WTC11 (cell line): Measurements from ENCODE around the gene SIGLEC11. TPM values are rescaled to one million over a fixed set of nuclear protein-coding genes. Genes with fewer than 3 reads are reported as not detected.

Experiments used
- ATAC-seq: fragments of 200-7000 bp; cut with Tn5 transposase; 2 replicates; pipeline ENCODE4 v1.10.0; 2021; ENCODE audit warnings: mild to moderate bottlenecking, moderate library complexity
- CTCF ChIA-PET: fragments of 300-600 bp; sonication (Branson Sonifier 250); formaldehyde crosslinking; loops from one replicate; lab custom pipeline; 2021; ENCODE audit warnings: antibody characterized with exemption; lab: Charles Lee
- POLR2A ChIA-PET: fragments of 350-600 bp; sonication (Branson Sonifier 250); formaldehyde crosslinking; loops from one replicate; lab custom pipeline; 2021; ENCODE audit warnings: antibody characterized with exemption; lab: Charles Lee
- DNase-seq: peaks from one replicate; pipeline ENCODE4 v3.0.0; 2021; ENCODE audit warnings: low spot score
- H3K27ac Mint-ChIP-seq: 2 replicates; pipeline ENCODE4 v1.8.0; 2021; ENCODE audit warnings: mixed read lengths
- H3K27me3 Mint-ChIP-seq: 2 replicates; pipeline ENCODE4 v1.8.0; 2021; ENCODE audit warnings: low read depth, mild to moderate bottlenecking, moderate library complexity, mixed read lengths
- H3K36me3 Mint-ChIP-seq: 2 replicates; pipeline ENCODE4 v1.8.0; 2021; ENCODE audit warnings: mixed read lengths
- H3K4me1 Mint-ChIP-seq: 2 replicates; pipeline ENCODE4 v1.8.0; 2022; ENCODE audit warnings: mixed read lengths
- H3K4me3 Mint-ChIP-seq: 2 replicates; pipeline ENCODE4 v1.8.0; 2021; ENCODE audit warnings: mild to moderate bottlenecking, moderate library complexity, mixed read lengths
- H3K9me3 Mint-ChIP-seq: 2 replicates; pipeline ENCODE4 v1.8.0; 2021; ENCODE audit warnings: mixed read lengths
- AFF4 ChIP-seq: sonication (generic); formaldehyde crosslinking; IDR thresholded peaks from 2 replicates; pipeline ENCODE4 v1.8.1; 2023; ENCODE audit warnings: mild to moderate bottlenecking, missing genetic modification reagents, borderline replicate concordance
- CBFB ChIP-seq: sonication (generic); formaldehyde crosslinking; IDR thresholded peaks from 2 replicates; pipeline ENCODE4 v1.8.1; 2022; ENCODE audit warnings: mild to moderate bottlenecking, low read depth, missing genetic modification reagents
- E2F4 ChIP-seq: sonication (generic); formaldehyde crosslinking; IDR thresholded peaks from 2 replicates; pipeline ENCODE4 v1.8.1; 2022; ENCODE audit warnings: low read depth, mild to moderate bottlenecking, moderate library complexity, missing genetic modification reagents, borderline replicate concordance
- ESRRA ChIP-seq: sonication (generic); formaldehyde crosslinking; IDR thresholded peaks from 2 replicates; pipeline ENCODE4 v1.8.1; 2022; ENCODE audit warnings: mild to moderate bottlenecking, missing genetic modification reagents, borderline replicate concordance
- GTF2I ChIP-seq: fragments of 250-450 bp; sonication (Bioruptor Pico); conservative IDR thresholded peaks from 2 replicates; pipeline ENCODE4 v1.4.0; 2021; ENCODE audit warnings: mild to moderate bottlenecking
- JUN ChIP-seq: sonication (generic); formaldehyde crosslinking; IDR thresholded peaks from 2 replicates; pipeline ENCODE4 v1.8.0; 2023; ENCODE audit warnings: mild to moderate bottlenecking, missing genetic modification reagents
- KAT7 ChIP-seq: sonication (generic); formaldehyde crosslinking; IDR thresholded peaks from 2 replicates; pipeline ENCODE4 v1.8.1; 2023; ENCODE audit warnings: missing genetic modification reagents, mild to moderate bottlenecking, borderline replicate concordance
- MXD4 ChIP-seq: fragments of 250-450 bp; sonication (Bioruptor Pico); IDR thresholded peaks from 2 replicates; pipeline ENCODE4 v1.8.0; 2021; ENCODE audit warnings: mild to moderate bottlenecking, moderate library complexity, borderline replicate concordance
- ZMAT4 ChIP-seq: fragments of 250-450 bp; sonication (Bioruptor Pico); IDR thresholded peaks from 2 replicates; pipeline ENCODE4 v1.9.0; 2021; ENCODE audit warnings: mild to moderate bottlenecking
- ZNF232 ChIP-seq: sonication (generic); formaldehyde crosslinking; IDR thresholded peaks from 2 replicates; pipeline ENCODE4 v1.8.0; 2022; ENCODE audit warnings: mild to moderate bottlenecking, missing genetic modification reagents
- ZNF317 ChIP-seq: sonication (generic); formaldehyde crosslinking; IDR thresholded peaks from 2 replicates; pipeline ENCODE4 v1.8.1; 2023; ENCODE audit warnings: low read depth, mild to moderate bottlenecking, moderate library complexity, missing genetic modification reagents, borderline replicate concordance
- total RNA-seq: library from RNA; stranded (reverse); gene quantifications from 3 replicates; pipeline ENCODE4 v1.2.3, GENCODE V29; 2021

Gene SIGLEC11
- total RNA-seq, 1 experiment from 2014 or later, result not detected

- no peak for TF ChIP-seq AFF4 (CRISPR knock-in tag)
- no peak for TF ChIP-seq CBFB (CRISPR knock-in tag)
- no peak for TF ChIP-seq ZMAT4 (CRISPR knock-in tag)
- TF ChIP-seq E2F4 (CRISPR knock-in tag), result no peak
Observed at GRCh38 chr19:49952479-49952836, 8.5 kb downstream of the SIGLEC11 start (continued).

GRCh38 chr19:49951806-49952478, 9.0 kb downstream of the SIGLEC11 start:
- no peak overlapping the region for H3K27ac Mint-ChIP-seq
- H3K4me1 Mint-ChIP-seq, result peaks cover 37% of the 10 kb centered on the region
- POLR2A ChIA-PET, result no interaction called here
- CTCF ChIA-PET, result interaction anchor here (1.4 to 4.0 kb wide), 3 partner anchors 14 to 57 kb away, joined by 3 to 22 read pairs (median 8); no protein-coding TSS in a partner anchor
- DNase-seq (no peak), ATAC-seq (no peak)
- H3K4me3 Mint-ChIP-seq, result no peak overlapping the region
- no peaks in the 10 kb centered on the region for H3K27me3 Mint-ChIP-seq
- H3K9me3 Mint-ChIP-seq, result peaks cover 9% of the 10 kb centered on the region; the same call in 1 of the 2 replicates
- TF ChIP-seq ZNF232 (no peak), ZNF317 (CRISPR knock-in tag) (no peak), JUN (no peak)
- TF ChIP-seq, all 79 proteins: peak for 0
- H3K36me3 Mint-ChIP-seq, result no peaks in the 10 kb centered on the region

GRCh38 chr19:49950956-49951526, 9.9 kb downstream of the SIGLEC11 start:
- Mint-ChIP-seq H3K9me3 (peaks cover 9% of the 10 kb centered on the region; the same call in 1 of the 2 replicates), H3K4me1 (peaks cover 28% of the 10 kb centered on the region), H3K36me3 (no peaks in the 10 kb centered on the region), H3K27ac (no peak overlapping the region), H3K27me3 (no peaks in the 10 kb centered on the region), H3K4me3 (no peak overlapping the region)
- no peak for TF ChIP-seq MXD4 (CRISPR knock-in tag)
- DNase-seq (no peak), ATAC-seq (no peak)
- POLR2A ChIA-PET, result no interaction called here
- CTCF ChIA-PET, result interaction anchor here (3.1 kb wide), 1 partner anchor 13 kb away, joined by 8 read pairs; no protein-coding TSS in a partner anchor

GRCh38 chr19:49950590-49950948, 10.4 kb downstream of the SIGLEC11 start:
- Mint-ChIP-seq H3K27me3 (no peaks in the 10 kb centered on the region), H3K36me3 (no peaks in the 10 kb centered on the region), H3K27ac (no peak overlapping the region), H3K4me1 (peaks cover 27% of the 10 kb centered on the region), H3K4me3 (no peak overlapping the region), H3K9me3 (peaks cover 9% of the 10 kb centered on the region; the same call in 1 of the 2 replicates)
- no peak for ATAC-seq
- ChIA-PET POLR2A (no interaction called here), CTCF (interaction anchor here (3.1 kb wide), 1 partner anchor 13 kb away, joined by 8 read pairs; no protein-coding TSS in a partner anchor)
- no peak for DNase-seq
- TF ChIP-seq ESRRA (CRISPR knock-in tag), result no peak
- TF ChIP-seq ZNF317 (CRISPR knock-in tag), result no peak
- TF ChIP-seq GTF2I (CRISPR knock-in tag), result no peak
- TF ChIP-seq KAT7 (CRISPR knock-in tag), result no peak
